Activated effector memory CD4-positive, alpha-beta T cell treated with Interleukin-2 at 50 U/mL for 16 hours (primary cell): ENCODE data around the gene ZFP91.

Experiments
- DNase-seq: peaks from one replicate; pipeline ENCODE4 v3.0.0-alpha.2; 2020

ZFP91 gene

DNA sequence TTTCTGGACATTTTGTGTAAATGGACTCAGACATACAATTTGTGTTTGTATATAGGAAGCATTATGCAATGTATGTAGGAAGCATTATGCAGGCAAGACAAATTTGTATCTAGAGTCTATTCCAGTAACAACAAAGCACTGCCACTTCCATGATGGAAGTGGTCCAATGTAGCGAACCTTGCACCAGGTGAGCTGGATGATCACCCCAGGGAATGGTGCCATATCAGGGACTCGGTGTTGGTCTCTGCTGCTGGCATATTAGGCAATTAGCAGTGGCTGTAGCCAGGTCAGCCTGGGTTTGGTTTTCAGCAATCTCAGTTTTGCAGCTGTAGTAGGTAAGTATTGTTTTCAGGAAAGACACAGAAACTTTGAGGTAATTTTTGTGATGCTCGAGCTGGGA is 12.8 kb downstream of the ZFP91 start:
- no peak for DNase-seq

DNA sequence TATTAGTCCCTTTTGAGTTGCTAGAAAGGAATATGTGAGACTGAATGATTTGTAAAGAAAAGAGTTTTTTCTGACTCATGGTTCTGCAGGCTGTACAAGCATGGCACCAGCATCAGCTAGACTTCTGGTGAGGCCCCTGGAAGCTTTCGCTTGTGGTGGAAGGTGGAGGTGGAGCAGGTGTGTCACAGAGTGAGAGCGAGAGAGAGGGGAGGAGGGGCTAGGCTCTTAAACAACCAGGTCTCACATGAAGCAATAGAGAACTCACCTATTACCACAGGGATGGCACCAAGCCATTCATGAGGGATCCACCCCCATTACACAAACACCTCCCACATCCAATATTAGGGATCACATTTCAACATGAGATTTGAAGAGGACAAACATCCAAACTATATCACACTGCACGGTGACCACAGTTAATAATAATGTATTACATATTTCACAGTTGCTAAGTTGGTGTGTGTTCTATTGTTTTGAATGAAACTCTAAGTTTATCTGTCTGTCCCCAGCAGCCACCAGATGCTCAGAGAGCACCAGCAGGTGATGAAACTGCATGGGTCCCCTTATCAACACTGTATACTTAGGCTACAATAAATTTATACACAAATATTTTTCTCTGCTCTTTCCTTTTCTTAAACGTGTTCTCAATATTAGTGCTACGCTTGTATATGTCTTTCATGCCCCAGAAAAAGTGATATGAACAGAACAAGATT is 14.1 kb downstream of the ZFP91 start:
- DNase-seq, result no peak

DNA sequence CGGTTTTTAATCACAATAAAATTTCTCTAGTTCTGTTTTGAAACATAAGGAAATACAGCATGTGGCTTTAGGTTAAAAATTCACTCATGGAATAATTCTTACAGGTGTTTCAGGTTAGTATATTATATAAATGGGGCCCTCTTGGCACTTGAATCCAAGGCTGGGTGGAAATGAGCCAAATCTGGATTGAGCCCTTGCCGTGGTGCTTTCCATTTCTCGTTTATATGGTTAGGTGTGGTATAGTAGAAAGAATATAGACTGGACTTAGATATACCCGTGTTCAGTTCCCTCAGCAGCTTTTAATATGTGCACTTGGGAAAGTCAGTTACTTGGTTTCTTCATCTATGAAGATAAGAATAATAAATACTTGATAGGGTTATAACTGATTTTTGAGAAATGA is 16.0 kb downstream of the ZFP91 start:
- DNase-seq, result no peak

DNA sequence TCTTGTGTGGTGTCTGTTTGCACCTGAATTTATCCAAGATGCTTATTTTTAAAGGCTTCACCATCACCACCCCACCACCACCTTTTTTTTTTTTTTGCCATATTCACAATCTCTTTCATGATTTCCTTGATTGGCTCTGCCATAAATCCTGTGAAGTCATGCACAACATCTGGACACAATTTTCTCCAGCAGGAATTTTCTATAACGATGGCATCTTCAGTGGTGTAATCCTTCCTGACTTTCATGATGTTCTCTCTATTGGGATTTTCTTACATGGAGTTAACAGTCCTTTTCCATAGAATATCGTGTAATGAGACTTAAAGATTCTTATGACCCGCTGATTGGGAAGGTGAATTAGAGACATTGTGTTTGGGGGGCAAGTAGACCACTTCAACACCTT is 17.8 kb downstream of the ZFP91 start:
- DNase-seq, result no peak

DNA sequence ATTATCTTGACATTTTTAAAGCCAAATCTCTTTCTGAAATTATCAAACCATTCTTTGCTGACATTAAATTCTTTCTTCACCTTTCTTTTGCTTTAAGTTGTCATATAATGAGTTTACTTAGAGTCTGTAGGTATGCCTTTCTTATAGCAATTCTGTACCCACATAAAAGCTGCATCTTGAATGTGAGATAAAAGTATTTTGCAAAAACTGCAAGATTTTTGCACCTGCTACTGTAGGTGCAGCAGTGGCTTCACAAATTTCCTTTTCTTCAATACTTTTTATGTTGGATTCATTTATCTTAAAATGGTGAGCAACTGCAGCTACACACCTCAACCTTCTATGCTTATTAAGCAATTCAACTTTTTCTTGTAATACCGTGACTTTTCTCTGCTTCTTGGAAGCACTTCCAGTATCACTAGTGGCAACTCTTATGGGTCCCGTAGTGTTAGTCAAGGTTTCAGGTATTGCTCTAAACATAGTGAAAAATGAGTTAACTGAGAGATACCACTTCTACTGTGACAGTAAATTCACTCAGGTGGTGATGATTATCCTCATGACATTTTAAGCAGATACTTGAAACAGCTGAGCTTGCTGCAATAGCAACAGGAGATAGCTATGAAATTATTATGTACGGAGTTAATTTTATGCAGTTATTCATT is 18.8 kb downstream of the ZFP91 start:
- DNase-seq, result no peak

DNA sequence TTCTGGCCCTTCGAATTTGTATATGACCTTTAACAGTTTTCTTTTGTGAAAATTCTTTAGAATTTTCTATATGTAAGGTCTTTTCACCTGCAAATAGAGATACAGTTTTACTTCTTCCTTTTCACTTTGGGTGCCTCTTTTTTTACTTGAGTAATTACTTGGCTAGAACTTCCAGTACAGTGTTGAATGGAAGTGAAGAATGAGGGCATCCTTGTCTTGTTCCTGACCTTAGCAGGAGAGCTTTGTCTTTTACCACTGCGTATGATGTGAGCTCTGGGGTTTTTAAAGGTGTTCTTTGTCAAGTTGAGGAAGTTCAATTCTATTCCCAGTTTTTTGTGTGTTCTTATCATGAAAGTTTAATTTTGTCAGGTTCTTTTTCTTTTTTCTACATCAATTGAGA is 21.6 kb downstream of the ZFP91 start:
- DNase-seq, result no peak

DNA sequence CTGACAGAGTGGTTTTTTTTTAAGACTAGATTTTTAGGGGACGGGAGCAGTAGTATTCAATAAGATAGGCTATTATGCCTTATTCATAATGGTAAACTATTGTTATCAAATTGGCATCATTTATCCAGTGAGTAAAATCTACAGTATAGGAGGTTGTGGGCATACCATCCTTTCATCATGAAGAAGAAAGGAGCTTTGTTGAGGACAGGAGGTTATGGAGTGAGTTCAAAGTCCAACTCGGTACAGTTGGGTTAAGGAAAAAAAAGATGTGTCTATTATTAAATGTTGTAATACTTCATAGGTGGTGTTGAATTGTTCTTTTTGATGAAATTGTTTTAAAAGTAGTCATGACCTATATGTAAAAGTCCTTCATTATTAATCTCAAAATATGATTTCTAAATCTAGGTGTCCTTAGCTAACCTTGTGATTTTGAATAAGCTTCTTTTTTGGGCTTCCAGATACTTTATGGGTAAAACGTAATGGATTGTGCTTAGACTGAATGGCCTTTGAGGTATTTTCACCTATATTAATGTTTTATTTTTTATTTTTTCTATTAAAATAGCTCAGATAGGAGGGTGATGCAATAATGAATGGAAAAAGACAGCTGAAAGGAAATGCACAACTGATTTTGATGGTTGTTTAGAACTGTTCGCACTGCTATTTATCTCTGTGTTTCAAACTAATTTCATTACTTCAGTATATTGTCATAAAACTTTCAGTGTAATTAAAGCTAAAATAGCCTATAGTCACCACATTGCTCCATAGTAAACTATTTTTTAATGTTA is 28.3 kb downstream of the ZFP91 start:
- no peak for DNase-seq

DNA sequence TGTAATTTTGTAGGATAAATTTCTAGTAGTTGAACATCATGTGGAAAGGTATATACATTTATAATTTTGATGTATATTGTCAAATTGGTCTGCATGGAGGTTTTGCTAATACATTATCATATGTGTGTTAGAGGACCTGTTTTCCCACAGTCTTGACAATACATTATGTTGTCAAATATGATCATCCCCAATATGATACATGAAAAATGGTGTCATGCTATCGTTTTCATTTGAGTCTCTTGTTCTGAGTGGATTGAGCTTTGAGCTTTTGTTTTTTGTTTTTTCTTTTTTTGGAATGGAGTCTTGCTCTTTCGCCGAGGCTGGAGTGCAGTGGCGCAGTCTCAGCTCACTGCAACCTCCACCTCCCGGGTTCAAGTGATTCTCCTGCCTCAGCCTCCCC is 29.5 kb downstream of the ZFP91 start:
- no peak for DNase-seq

DNA sequence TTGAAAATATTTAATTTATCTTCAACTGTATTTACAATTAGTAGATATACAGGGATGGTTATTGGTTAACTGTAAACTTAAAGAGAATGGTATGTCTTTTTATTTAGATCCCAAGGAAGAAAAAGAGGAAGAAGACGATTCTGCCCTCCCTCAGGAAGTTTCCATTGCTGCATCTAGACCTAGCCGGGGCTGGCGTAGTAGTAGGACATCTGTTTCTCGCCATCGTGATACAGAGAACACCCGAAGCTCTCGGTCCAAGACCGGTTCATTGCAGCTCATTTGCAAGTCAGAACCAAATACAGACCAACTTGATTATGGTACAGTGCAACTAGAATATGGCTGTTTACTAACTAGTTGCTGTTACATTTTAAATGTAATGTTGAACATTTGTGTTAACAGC is 30.9 kb downstream of the ZFP91 start:
- no peak for DNase-seq

DNA sequence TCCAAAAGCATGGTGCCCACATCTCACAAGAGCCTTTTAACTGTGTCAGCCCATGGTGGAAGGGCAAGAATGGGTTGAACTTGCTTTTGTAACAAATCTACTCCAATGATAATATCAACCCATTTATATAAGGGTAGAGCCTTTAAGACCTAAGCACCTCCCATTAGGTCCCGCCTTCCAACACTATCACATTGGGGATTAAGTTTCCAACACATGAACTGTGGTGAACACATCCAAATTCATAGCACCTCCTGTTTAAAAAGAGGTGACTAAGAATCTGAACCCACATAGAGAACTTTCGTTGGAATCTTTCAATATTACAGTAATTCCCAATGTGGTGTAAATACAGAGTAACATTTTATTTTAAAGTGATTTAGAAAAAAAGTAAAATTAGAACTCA is 34.4 kb downstream of the ZFP91 start:
- DNase-seq, result no peak

DNA sequence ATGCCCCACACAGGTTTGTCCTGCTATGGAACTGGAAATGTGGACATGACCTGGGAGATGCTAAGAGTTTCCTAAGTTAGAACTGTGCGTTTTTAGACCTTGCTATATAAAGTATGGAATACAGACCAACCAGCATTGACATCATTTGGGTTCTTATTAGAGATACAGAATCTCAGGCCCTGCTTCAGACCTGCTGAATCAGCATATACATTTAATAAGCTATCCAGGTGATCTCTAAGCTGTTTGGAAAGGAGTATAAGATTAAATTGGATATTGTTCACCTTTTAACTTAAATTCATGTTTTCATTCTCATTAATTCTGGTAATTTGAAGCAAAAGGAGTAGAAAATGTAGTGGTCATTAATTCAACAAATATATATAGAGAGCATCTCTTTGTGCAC is 36.7 kb downstream of the ZFP91 start:
- no peak for DNase-seq

DNA sequence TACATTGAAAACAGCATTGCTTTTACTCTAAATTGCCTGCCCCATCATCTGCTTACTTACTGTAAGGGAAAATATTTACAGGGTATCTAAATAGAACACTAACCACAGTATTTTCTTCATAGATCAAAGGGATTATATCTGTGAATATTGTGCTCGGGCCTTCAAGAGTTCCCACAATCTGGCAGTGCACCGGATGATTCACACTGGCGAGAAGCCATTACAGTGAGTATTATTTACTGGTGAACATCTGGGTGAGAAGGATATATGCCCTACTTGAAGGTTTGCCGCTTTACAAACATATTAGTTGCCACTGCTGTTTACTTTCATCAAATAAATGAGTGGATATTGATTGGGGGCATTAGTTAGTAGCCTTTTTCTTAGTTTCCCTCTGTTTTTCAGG is 37.7 kb downstream of the ZFP91 start:
- DNase-seq, result no peak

DNA sequence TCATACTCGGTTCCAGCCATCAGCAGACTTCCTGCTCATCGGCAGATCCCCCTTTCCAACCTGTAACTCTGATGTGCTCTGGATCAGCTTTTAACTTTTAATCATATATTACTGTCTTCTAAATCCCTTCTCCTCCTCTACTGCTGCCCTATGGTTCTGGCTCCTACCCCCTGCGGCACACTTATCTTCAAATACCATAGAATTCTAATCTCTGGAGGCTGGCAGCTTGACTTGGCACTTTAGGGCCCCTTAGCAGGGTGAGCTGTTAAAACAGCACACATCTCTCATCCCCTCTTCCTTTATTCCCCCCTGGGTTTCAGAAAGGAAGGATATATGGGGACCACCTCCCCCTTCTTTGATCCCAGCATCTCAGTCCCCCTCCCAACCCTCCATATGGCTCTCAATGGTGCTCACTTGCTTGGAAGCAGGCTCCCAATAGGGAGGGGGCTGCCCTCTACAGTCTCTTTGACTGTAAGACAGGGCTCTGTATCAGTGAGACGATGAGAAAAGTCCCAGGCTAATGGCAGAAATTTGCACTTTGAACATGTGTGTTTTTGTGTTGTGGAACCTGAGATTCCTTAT is 39.2 kb downstream of the ZFP91 start:
- DNase-seq, result no peak

DNA sequence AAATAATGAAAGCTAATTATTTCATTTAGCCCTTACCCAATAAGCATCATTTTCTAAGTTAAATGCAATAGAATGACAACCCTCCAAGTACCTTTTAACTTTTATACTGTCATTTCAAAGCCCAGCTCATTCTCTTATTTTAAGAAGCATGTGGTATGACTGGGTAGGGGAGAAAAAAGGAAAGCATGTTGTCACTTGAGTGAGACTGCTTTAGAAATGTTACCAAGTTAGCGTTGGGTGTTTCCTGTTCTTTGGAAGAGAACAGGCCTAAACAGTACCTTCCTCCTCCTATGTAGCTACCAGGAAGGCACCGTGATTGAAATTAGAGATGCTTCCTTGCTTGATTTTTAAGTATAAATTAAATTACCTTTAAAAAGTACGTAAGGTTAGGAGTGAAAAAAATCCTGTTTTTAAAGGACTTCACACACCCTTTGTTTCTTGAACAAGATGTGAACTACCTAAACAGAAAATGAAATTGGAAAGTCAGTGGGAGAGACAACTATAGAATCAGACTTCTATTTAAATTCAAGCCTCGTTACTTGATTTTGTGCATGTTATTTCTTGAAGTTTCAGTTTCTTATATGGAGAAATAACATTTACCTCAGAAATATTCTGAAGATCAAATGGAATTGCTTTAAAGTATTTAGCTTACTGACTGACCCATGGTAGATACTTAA is 42.9 kb downstream of the ZFP91 start:
- no peak for DNase-seq

DNA sequence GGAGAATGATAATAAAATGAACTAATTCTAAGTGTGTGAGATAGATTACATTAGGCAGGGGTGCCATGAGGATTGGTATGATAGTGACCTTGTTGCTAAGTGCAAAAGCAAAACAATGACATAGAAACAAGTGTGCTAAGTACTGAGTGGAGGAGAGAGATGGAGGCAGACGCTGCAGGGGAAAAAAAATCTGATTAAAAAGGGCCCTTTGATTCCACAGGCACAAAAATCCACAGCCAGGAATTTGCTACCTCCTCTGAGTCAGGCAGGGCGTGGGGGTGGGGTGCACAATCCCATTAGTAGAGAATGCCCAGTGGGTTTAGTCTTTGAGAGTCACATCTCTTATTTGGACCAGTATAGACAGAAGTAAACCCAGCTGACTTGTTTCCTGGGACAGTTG is 43.5 kb downstream of the ZFP91 start, which contains the start of gene CNTF:
TSS of gene CNTF (plus strand) at position 322 of the 400 bp plus-strand sequence. CDS start 88 bp downstream, outside the sequence.
- DNase-seq, result no peak

DNA sequence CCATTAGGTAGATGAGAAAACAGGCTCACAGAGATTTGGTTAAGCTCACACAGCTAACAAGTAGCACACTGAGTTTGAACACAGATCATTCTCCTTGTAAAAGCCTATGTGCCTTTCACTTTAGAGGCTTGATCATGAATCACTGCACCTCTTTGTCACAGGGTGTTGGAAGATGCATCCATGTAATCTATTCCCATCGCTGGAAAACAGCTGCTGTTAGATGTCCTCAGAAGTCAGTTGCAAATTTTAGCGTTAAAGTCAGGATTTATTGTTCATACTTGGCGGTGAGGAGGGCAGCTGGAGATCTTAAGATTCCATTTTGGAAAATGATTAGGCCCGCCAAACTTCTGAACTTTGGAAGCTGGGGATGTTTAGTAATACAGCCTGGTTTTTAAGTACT is 46.2 kb downstream of the ZFP91 start:
- DNase-seq, result no peak

DNA sequence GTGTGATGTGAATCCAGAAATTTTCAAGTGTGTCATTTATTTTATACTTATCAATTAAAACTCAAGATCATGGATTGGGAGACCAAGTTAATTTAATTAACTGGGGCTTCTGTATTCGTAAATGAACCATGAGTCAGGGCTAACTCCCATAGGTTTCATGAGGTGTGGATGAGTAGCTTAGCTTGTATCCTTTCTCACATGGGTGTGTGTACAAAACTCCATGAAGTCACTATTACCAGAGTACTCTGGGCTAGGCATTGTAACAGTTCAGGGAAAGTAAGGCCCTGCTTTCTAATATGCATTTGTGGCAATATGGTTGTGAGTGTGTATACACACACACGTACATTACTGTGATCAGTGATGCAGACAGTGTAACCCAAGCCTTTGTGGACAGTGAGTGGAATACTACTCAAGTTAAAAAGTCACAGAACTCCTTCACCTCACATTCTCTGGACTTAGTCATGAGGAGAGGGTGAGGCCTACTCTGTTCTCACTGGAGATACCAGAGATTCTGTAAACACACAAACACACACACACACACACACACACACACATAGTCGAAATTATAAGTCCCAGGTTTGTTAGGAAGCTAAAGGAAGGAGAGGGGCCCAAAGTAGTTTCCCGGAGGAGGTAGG is 47.1 kb downstream of the ZFP91 start:
- no peak for DNase-seq

DNA sequence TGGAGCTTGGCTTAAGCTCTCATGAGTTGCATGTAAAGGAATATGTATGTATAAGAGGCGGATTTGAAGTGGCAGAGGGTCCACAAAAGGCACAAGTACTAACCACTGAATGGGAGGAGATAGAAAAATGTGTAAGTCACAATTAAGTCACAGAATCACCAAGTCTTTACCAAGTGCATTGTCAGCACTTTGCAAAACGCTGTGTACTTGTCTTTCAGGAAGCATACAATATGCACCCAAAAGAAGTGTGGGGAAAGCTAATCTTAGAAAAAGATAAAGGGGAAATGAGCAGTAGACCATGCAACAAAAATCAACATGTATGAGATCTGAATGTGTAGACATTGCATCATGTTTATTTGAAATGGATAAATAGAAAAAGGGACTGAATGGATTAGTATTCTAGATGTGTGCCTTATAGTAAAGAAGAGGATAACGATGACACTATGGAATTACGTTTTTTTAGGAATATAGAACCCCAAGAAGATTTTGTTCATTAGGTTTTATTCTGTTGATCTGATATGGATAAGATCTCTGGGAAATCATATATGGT is 48.1 kb downstream of the ZFP91 start:
- no peak for DNase-seq

DNA sequence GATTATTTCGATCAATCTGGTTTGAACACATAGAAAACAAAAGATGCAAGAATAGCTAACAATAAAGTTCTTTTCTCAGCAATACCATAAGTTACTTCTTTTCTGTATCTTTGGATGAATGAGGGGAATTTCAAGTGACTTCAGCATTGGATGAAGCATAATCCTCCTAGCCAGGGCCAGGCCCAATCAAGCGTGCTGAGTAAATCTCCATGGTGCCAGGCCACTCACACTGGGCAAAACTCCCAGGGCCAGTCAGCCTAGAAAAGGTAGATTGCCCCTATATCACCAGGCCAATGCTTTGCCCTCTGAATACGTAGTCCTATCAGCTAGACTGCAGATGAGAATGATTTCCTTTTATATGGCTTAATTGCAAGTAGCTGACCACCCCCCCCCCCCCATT is 49.6 kb downstream of the ZFP91 start:
- no peak for DNase-seq

DNA sequence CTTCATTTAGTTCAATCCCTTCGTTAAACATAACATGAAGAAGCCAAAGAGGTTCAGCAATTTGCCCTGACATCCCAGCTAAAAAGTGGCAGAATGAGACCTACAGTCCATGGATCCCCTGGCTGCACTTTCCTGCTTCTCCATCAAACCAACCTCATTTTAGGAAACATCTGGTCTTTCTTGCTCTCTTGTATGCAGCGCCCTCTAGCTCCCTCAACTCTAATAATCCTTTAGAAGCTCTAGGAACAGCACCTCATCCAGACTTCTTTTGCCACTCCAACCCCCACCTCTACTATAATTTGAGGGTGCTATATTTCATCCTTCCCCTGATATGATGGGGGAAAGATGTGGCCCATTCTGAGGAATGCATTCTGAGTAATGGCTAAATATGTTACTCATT is 51.0 kb downstream of the ZFP91 start:
- no peak for DNase-seq

DNA sequence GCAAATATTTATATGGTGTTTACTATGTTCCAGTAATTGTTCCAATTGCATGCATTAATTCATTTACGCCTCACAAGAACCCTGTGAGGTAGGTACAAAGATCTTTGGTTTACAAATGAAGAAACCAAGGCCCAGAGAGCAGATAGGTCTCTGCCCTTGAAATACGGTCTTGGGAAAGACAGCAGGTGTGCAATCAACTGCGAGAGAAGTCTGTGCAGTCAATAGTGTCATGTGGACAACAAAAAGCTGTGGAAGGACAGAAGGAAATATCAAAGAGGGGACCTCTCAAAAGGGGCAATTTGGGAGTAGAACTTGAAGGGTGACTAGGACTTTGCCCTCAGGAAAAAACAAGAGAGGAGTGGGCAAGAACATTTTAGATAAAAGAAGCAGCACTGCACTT is 52.5 kb downstream of the ZFP91 start:
- no peak for DNase-seq

DNA sequence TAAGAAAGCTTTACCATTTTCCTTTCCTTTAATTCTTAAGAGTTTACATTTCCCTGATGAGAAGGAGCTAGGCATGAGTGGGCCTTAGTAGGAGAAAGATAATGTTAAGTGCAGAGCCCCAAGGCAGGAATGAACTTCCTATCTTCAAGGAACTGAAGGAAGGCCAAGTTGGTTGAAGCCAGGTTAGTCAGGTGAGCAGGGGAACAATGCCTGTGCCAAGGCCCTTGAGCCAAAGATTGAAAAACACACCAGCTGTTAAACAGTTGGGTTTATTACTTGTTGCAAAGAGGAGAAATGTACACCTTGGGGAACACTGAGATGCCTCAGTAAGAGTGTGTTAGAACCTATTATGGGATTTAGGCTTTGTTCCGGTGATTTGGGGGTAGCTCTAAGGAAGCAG is 53.6 kb downstream of the ZFP91 start:
- DNase-seq, result no peak
